GM21737 (cell line): ENCODE data around the gene PHACTR1.

ENCODE experiments used
- ATAC-seq: cut with Tn5 transposase; IDR thresholded peaks from one replicate; pipeline ENCODE4 v1.9.1; 2021; ENCODE audit warnings: mild to moderate bottlenecking, moderate library complexity; ENCODE audit not compliant: unreplicated experiment

The PHACTR1 gene

DNA sequence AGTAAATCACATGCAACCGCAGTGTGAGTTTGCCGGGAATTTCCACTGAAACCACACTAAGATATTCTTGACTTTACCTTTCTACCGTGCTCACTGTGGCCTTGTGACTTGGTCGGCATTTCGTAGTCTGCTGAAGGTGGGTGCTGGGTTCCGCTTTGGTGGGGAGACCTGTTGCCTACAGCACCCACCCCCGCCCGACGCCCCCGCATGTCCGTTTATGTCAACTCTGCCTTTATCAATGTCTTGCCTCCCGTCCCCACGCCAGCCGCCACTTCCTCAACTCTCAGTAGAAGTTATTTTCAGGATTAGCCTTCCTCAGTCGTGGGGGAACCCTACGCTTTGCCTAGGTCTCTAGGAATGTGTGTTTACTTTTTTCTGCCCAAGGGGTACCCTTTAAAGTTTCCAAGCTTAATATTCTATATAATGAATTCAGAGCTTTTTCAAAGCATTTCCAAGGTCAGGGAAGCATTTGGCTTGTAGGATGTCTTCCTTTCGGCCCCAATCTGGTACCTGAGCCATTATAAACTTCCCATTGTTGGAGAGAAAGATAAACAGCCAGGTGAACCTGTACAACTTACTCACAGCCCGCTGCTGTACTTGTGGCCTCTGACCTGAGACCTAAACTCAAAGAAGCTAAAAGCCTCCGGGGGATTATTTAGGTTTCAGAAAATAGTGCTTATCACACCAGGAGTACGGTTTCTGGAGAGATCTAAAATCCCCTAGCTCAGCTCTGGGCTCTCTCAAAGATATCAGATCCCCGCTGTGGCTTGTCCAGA is 557.6 kb downstream of the PHACTR1 start:
- no peak for ATAC-seq

DNA sequence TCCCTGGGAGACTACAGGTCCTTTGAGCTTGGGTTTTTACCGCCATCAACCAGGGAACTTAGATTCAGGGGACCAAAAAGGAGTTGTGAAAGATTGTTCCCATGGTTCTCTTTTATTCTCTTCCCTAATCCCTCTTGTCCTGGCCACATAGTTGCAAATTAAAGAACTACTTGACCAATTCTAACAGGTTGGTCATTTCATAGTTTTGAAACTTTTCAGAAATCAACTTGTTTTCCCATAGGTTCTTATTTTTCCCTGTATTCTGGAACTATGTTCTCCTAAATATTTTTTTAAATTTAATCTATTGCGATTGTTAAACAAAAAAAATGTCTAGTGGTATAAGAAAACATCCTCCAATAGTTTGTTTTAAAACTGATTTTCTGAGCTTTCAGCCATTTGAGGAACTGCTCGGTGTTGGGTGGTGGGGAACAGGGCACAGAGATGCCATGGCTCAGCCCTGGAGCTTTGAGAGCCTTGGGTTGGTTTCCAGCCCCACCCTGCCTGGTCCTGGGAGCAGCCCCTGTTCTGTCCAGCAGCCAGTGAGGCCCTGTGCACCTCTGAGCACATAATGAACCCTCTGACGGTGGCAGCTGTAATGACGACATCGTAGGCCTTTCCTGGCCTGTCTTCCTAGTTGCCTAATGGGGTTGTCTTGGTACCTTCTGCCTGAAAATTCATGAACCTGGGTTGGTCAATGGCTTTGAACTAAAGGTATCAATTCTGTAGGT is 558.3 kb downstream of the PHACTR1 start:
- no peak for ATAC-seq

DNA sequence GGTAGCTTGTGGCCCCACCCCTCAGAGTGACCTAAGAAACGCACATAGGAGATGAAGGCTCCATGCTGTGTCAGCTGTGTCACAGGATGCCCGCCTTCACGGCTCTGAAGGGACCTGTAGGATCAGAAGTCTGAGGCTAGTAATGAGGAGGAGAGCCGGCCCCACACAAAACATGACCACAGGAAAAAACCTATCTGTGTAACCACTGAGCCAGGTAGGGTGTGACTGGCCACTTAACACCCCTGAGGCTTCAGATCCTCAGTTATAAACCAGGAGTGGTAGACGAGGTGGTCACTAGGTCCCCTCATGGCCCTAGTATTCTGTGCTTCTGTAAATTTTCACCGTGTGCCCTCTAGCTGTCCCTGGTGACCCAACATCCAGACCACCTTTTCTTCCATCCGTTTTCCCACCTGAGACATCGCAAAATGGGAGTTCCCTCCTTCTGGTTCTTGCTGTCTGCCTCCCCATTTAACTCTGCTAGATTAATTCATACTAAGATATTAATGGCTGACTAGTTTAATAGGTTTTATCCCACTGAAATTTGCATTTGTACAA is 558.9 kb downstream of the PHACTR1 start:
- ATAC-seq: no peak

DNA sequence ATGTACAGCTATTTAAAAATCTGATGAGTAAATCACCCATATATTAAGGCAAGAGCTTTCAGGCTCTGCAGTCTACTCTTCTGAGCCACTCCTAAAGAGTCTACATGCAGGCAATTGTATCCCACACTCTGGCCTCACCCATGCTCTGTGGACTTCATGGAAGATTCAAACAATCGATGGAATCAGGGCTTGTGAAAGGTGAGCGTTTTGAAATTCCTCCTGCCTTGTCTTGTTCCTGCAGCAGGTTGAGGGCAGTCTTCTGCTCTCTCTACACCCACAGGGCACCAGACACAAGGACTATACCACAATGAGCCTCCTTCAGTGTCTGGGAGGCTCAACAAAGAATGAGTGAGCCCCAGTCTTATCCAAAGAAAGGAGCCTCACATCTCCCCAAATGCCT is 560.7 kb downstream of the PHACTR1 start:
- no peak for ATAC-seq

DNA sequence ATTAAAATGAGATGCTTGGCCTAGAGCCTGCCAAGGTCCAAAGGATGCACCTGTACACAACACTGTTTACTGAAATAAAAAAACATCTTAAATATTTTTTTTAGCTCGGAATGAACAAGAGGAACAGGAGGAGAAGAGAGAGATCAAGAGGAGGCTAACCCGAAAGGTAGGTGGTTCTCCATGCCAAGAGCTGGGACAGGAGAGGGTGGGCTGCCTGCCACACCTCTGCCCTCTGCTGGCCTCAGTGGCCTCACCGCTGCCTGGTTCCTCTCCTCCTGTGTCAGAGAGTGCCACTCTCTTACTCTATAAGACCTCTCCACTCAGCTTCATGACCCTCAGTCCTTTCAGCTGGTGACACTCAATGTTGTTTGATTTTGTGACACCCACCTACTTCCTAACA is 561.6 kb downstream of the PHACTR1 start:
- ATAC-seq: no peak

DNA sequence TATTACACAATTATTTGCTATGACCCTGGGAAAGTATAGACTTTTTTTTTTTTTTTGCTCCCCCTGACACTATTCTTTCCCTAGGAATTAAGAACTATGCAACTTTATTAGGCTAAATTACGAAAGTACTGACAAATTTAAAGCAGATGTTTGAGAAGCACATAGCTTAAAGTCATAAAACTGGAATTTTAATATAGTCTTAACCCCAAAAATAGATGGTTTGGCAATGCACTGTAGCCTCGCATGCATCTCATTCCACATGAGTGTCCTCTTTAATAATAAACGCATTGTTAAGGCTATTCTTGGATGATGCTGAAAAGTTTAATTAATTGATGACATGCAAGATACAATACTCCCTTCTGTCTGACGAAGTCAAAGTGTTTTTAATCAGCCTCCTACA is 562.4 kb downstream of the PHACTR1 start:
- ATAC-seq: no peak

DNA sequence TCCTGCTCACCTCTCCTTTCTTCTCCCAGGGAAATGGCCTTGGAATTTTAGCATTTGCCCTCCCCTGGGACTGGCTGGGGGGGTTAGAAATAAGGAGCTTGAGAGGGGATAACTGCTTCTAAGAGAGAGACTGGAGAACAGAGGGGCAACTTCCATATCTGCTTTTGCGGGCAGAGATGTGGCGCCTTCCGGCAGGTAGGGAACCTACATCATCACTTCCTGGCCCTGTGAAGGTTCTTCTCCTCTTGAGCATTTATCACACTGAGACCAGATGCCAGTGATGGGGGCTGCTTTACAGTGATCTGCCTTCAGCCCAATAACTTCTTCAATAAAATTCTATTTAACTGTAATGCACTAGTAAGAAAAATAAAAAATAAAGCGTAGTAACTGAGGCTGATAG is 563.7 kb downstream of the PHACTR1 start:
- no peak for ATAC-seq

DNA sequence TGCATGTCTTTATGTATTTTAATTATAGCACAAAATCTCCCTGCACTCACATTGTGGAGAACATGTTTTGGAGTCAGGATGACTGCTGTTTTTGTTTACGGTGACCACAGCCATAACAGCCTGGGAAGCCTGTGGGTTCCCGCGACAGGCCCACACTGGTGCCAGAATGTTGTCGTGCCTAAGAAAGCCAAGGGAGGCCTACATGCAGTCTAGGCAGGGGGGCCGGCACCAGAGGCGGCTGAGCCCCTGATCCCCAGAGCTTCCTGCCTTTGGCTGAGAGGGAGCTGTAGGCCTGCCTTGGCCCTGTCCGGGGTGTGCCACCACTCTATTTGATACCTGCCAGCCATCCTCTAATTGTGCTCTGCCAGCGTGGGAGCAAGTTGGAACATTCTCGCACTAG is 565.1 kb downstream of the PHACTR1 start:
- ATAC-seq: no peak

DNA sequence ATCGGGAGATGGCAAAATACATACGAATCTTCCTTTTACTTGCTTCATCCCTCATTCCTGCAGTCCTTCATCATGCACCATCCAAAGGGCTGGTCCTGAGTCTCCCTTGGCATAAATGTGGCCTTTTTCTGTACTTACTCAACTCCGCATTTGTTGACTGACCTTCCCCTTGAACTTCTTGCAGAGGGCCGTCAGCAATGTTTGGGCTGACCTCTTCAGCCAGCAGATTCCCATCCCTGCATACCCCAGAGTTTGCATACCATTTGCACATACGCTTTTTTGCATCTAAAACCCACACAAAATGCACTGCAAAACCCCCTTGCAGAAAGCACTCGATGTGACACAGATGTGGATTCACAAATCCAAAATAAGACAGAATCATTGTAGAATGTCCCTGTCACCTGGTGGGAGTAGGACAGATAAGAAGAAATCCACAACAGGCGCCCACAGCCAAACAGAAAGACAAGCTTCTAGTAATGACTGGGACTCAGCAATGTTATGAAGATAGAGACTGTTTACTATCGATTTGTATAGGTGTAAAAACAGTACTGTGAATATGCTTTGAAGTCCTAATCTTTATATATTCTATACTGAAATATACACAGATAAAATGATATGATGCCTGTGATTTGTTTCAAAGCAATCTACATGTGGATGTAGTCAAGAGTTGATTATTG is 566.0 kb downstream of the PHACTR1 start:
- ATAC-seq: no peak

DNA sequence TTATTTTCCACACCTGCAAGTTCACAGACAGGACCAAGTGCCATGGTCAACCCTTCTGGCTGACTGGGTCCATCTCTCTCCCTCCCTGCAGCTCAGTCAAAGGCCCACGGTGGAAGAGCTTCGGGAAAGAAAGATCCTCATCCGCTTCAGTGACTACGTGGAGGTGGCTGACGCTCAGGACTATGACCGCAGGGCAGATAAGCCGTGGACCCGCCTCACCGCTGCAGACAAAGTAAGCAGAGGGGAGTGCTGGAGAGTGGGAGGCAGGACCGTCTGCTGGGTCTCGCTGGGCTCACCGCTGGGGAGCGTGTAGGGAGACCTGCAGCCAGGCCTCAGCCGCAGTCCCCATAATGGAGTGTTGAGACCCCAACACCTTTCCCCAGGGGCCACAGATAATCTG is 566.8 kb downstream of the PHACTR1 start:
- ATAC-seq: no peak

DNA sequence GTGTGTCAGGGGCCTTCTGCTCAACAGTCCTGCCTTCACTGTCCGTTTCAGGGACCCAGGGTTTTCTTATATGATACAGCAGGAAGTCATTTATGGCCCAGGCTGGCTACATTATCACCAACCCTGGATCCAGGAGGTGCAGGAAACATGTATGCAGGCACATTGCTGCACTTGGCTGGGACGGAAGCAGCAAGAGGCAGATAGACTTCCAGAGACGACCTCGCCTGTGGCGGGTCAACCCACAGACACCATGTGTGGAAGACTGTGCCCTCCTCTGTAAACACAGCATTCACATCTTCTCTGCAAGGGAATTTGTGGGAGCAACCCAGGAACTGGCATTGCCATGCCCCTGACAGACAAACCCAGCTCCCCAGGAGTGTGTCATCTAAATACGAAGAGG is 568.1 kb downstream of the PHACTR1 start:
- no peak for ATAC-seq

DNA sequence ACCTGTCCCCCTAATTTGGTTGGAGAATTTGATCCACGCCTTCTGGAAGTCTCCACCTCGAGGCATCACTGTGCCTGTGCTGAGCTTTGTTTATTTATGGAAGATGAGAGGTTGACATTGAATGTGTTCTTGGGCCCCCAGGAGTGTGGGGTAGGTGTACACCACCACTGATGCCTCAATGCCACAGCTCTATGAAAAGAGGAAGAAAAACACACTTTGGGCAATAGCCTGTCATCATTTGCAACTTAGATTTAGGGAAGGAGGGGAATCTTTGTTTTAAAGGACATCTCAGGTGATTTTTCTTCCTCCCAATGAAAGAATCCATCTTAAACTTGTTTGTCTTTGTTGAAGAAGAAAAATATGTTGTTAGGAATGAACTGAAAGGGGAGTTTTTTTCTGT is 569.1 kb downstream of the PHACTR1 start:
- ATAC-seq: no peak

DNA sequence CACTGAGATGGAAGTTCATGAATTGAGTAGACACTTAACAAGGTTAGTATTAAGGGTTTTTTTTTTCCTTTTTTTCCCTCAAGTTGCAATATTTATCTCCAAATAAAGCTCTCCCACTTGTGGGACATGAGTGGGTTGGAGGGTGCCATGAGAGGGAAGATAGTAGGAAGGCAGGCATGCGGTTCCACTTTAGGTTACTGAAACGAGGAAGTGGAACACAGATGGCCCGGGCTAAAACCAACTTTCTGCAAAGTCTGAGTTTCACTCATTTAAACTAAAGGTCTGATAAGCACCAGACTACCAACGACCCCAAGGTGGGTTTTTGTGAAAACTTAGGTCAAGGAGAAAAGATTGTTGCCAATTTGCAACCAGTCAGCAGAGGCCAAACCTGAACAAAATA is 569.6 kb downstream of the PHACTR1 start:
- ATAC-seq: no peak

DNA sequence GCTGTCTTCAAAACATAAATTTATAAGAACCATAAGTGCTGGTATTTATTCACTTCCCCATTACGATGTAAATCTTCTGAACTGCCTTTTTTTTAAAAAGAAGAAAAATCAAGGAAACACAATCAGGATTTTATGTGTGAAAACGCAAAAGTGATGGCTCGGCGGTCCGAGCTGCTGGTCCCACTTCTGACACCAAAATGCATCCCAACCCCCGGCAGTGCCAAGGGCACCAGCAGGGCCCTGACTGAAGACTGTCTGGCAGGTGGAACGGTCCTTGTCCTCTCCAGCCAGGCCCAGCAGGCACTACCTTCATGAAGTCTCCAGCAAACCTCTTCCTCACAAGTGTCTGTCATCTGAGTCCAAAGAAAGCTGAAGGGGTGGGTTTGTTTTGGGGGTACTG is 570.5 kb downstream of the PHACTR1 start:
- ATAC-seq: no peak

DNA sequence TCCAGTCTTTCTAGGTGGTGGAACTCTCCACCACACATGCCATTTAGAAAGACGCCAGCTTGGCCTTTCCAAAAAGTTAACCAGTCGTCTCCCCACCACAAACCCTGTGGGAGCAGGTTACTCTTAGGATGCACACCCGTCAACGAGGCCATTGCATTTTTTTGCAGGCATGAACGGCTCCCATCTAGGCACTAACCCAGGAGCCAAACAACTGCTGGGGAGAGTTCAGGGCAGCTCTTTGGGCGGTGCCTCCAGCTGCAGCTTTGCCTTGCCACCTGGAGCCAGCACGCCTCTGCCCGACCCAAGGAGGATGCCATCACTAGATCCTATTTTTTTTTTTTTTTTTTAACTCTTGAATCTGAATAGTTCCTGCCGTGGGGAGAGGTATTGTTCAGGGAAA is 571.9 kb downstream of the PHACTR1 start:
- ATAC-seq: no peak

DNA sequence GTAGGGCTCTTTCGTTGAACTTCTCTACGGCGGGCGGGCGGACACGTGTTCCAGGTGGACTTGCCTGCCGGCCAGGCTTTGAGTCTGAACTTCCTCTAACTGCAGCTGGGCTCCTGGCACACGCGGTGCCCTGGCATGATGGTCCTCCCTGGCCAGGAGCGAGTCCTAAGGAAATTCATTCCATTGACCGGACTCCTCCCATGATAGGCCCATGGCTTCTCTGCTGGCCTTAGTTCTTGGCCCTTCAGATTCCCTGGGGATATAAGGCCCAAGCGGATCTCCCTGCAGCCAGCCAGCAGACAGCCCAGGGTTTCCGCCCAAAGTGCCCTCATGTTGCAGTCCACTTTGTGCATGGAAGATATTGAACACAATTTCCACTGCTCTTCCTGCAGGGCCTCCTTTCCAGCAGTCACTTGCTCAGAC is 572.4 kb downstream of the PHACTR1 start:
- no peak for ATAC-seq

DNA sequence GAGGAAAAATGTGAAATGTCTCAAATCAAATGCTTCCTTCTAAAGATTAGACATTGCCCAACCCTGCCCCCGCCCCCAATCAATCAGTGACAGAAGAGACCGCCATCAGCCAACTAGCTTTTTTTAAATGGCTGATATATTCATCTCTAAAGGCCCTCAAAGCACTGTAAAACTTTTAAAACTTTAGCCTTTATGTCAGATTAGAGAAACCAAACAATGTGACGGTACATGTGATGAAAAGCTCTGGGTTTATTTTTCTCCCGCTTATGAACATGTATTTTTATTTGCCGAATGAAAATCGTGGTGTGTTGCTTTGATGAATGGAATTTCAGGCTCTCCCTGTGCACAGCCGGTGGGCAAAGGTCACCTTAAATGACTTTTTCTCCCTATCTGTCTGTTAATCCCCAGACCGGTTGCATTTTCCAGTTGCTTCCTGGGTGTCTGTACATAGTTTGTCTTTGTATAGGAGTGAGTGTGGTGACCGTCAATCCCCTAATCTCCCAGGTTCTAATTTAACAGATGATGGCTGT is 573.3 kb downstream of the PHACTR1 start:
- no peak for ATAC-seq

DNA sequence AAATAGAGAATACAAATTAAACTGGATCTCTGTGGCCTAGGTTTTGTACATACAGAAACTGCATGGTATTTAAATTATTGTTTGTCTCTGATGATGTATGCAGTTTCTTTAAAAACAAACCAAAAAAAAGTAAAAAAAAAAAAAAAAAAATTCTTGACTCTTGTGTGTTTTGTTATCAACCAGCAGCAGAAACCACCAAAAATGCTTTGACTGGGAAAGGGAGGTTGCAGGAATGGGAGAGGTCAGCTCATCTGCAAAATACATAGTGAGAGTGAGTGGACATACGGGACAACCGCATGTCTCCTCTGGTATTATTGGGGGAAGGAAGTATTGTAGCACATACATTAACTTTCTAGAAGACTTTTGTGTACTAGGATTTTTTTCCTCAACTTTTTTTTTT is 573.8 kb downstream of the PHACTR1 start:
- no peak for ATAC-seq

DNA sequence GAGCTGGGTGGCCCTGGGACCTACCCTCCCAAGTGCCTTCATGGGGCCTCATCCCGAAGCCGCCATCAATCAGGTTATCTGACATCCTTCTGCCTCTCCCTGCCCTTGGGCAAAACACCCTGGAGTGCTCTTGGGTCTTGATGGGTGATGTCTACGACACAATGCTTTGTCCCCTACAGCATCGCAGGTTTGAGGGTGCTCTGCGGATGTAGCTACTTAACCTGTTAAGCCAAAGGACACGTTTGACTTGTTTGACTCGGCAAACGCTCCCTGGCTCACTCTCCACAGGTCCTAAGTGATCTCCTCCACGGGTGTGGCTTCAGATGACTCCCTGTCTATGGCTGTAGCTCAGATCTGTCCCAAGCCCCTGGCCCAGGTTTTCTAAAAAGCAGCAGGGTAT is 576.2 kb downstream of the PHACTR1 start:
- no peak for ATAC-seq

DNA sequence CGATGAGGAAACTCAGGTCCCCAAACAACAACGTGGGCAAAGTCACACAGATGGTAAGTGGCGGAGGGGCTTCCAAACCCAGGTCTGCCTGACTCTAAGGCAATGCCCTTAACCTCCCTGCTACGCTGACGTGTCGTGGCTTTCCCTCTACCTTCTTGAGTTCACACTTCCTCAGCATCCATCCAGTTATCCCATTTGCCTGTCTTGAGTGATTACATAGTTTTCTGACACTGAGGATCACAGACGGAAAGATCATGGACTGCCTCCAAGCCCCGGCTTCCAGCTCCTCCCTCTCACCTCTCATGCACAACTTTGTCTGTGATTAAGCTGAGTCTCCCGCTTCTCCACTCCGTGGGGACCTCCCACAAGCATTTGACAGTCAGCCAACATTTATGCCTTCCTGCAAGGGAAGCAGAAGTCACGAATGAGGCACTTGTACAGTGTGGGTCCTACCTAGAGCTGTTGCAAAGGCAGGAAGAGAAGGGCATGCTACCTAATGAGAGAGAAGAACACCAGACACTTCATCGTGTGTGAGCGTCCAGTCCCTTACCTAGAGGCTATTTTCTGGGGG is 578.0 kb downstream of the PHACTR1 start:
- ATAC-seq: no peak

DNA sequence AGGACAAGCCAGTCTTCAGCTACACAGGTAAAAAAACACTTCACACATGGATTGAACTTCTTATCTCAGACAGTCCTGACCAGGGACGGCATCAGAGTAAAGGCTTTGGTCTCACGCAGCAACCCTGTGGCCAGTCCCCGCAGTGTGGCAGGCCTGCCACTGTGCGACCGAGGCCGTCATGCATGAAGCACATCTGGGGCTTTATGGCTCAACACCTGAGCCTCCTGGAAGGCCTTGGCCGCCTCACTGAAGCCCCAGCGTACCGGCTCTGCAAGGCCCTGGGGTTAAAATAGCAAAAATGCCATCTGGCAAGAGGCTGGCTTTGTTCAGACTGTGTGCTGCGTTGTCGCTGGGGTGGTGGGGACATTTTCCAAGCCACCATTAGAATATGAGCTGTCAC is 579.0 kb downstream of the PHACTR1 start:
- no peak for ATAC-seq
